H9 (cell line): Measurements from ENCODE around the gene NLRP9. TPM values are rescaled to one million over a fixed set of nuclear protein-coding genes. Genes with fewer than 3 reads are reported as not detected.

Experiments
- DNase-seq: peaks from one replicate; pipeline ENCODE4 v3.0.0-alpha.2; 2017
- H2AFZ ChIP-seq: one replicate; pipeline ENCODE4 v1.6.1; 2013; ENCODE audit warnings: mild to moderate bottlenecking, low read length, control low read depth, moderate library complexity
- H2AK5ac ChIP-seq: 2 replicates; pipeline ENCODE4 v1.6.1; 2013; ENCODE audit warnings: low read length, control low read depth, mixed read lengths; ENCODE audit not compliant: insufficient read length
- H2BK120ac ChIP-seq: one replicate; pipeline ENCODE4 v1.6.1; 2013; ENCODE audit warnings: low read depth, mild to moderate bottlenecking, low read length, control low read depth, inconsistent platforms; ENCODE audit not compliant: poor library complexity, severe bottlenecking
- H2BK12ac ChIP-seq: 2 replicates; pipeline ENCODE4 v1.6.1; 2013; ENCODE audit warnings: low read length, control low read depth, mixed read lengths, low read depth; ENCODE audit not compliant: insufficient read length
- H2BK15ac ChIP-seq: 2 replicates; pipeline ENCODE4 v1.6.1; 2013; ENCODE audit warnings: low read depth, low read length, control low read depth
- H2BK20ac ChIP-seq: one replicate; pipeline ENCODE4 v1.6.1; 2013; ENCODE audit warnings: low read depth, mild to moderate bottlenecking, low read length, control low read depth, inconsistent platforms; ENCODE audit not compliant: poor library complexity, severe bottlenecking
- H2BK5ac ChIP-seq: 2 replicates; pipeline ENCODE4 v1.6.1; 2013; ENCODE audit warnings: low read length, control low read depth, mixed read lengths; ENCODE audit not compliant: insufficient read length
- H3K14ac ChIP-seq: 2 replicates; pipeline ENCODE4 v1.6.1; 2013; ENCODE audit warnings: low read length, control low read depth; ENCODE audit not compliant: insufficient read depth
- H3K18ac ChIP-seq: 2 replicates; pipeline ENCODE4 v1.6.1; 2013; ENCODE audit warnings: low read depth, mild to moderate bottlenecking, mixed read lengths, low read length, control low read depth; ENCODE audit not compliant: insufficient read length
- H3K23ac ChIP-seq: 2 replicates; pipeline ENCODE4 v1.6.1; 2013; ENCODE audit warnings: low read length, control low read depth, mixed read lengths, low read depth; ENCODE audit not compliant: insufficient read length
- H3K23me2 ChIP-seq: 2 replicates; pipeline ENCODE4 v1.6.1; 2013; ENCODE audit warnings: low read depth, mild to moderate bottlenecking, mixed read lengths, low read length, control low read depth; ENCODE audit not compliant: insufficient read length, poor library complexity, severe bottlenecking
- H3K27ac ChIP-seq: 2 replicates; pipeline ENCODE4 v1.5.1; 2013; ENCODE audit warnings: low read length, control low read depth, mixed read lengths, low read depth; ENCODE audit not compliant: insufficient read length
- H3K27me3 ChIP-seq: 2 replicates; pipeline ENCODE4 v1.6.1; 2013; ENCODE audit warnings: low read length, control low read depth, inconsistent platforms; ENCODE audit not compliant: insufficient read depth
- H3K4ac ChIP-seq: 2 replicates; pipeline ENCODE4 v1.6.1; 2013; ENCODE audit warnings: low read depth, mild to moderate bottlenecking, control low read depth, inconsistent platforms, low read length, moderate library complexity
- H3K4me1 ChIP-seq: 2 replicates; pipeline ENCODE4 v1.6.1; 2013; ENCODE audit warnings: low read length, control low read depth, inconsistent platforms; ENCODE audit not compliant: insufficient read depth
- H3K4me2 ChIP-seq: 2 replicates; pipeline ENCODE4 v1.6.1; 2013; ENCODE audit warnings: low read length, control low read depth, mixed read lengths; ENCODE audit not compliant: insufficient read length, insufficient read depth
- H3K56ac ChIP-seq: 2 replicates; pipeline ENCODE4 v1.6.1; 2013; ENCODE audit warnings: low read depth, mild to moderate bottlenecking, mixed read lengths, low read length, control low read depth; ENCODE audit not compliant: insufficient read length
- H3K79me1 ChIP-seq: 2 replicates; pipeline ENCODE4 v1.6.1; 2013; ENCODE audit warnings: low read depth, mild to moderate bottlenecking, moderate library complexity, low read length, control low read depth, inconsistent platforms; ENCODE audit not compliant: insufficient read depth, poor library complexity, severe bottlenecking
- H3K79me2 ChIP-seq: 2 replicates; pipeline ENCODE4 v1.6.1; 2013; ENCODE audit warnings: low read length, control low read depth, inconsistent platforms; ENCODE audit not compliant: insufficient read depth
- H3K9ac ChIP-seq: 2 replicates; pipeline ENCODE4 v1.6.1; 2013; ENCODE audit warnings: low read length, control low read depth, mixed read lengths; ENCODE audit not compliant: insufficient read length; ENCODE audit errors: extremely low read depth
- H3K9me3 ChIP-seq: one replicate; pipeline ENCODE4 v1.6.1; 2013; ENCODE audit warnings: low read depth, low read length, inconsistent platforms; ENCODE audit not compliant: control insufficient read depth
- H3T11ph ChIP-seq: one replicate; pipeline ENCODE4 v1.6.1; 2013; ENCODE audit warnings: mild to moderate bottlenecking, low read length, control low read depth, inconsistent platforms
- H4K20me1 ChIP-seq: one replicate; pipeline ENCODE4 v1.6.1; 2013; ENCODE audit not compliant: control insufficient read depth, insufficient read length, insufficient read depth
- H4K5ac ChIP-seq: 2 replicates; pipeline ENCODE4 v1.6.1; 2013; ENCODE audit warnings: low read depth, mild to moderate bottlenecking, mixed read lengths, low read length, control low read depth; ENCODE audit not compliant: insufficient read length
- H4K8ac ChIP-seq: replicated peaks from 2 replicates; pipeline ENCODE4 v1.6.1; 2013; ENCODE audit warnings: low read length, control low read depth, mixed read lengths, low read depth; ENCODE audit not compliant: insufficient read length
- H4K91ac ChIP-seq: 2 replicates; pipeline ENCODE4 v1.6.1; 2013; ENCODE audit warnings: low read depth, mild to moderate bottlenecking, moderate library complexity, mixed read lengths, low read length, control low read depth; ENCODE audit not compliant: insufficient read length
- H3K27ac Mint-ChIP-seq, 3 experiments: 2 replicates in 2 of 3; 3 replicates in 1 of 3; pipeline ENCODE4 v1.8.0; 2020 to 2021; ENCODE audit warnings: mixed read lengths in 3 of 3, mild to moderate bottlenecking in 1 of 3, moderate library complexity in 1 of 3
- H3K27me3 Mint-ChIP-seq: 2 replicates; pipeline ENCODE4 v1.8.0; 2021; ENCODE audit warnings: low read depth, mild to moderate bottlenecking, moderate library complexity, mixed read lengths
- H3K36me3 Mint-ChIP-seq, 3 experiments: 2 replicates in 2 of 3; 3 replicates in 1 of 3; pipeline ENCODE4 v1.8.0; 2020 to 2021; ENCODE audit warnings: low read depth in 3 of 3, mixed read lengths in 3 of 3; ENCODE audit not compliant: insufficient read depth in 1 of 3
- H3K4me1 Mint-ChIP-seq, 2 experiments: 2 replicates each; pipeline ENCODE4 v1.8.0; 2020; ENCODE audit warnings: mixed read lengths in 2 of 2
- H3K4me3 Mint-ChIP-seq, 2 experiments: 2 replicates in 1 of 2; 3 replicates in 1 of 2; pipeline ENCODE4 v1.8.0; 2020 to 2021; ENCODE audit warnings: mild to moderate bottlenecking in 2 of 2, mixed read lengths in 2 of 2, moderate library complexity in 1 of 2
- H3K9me3 Mint-ChIP-seq, 2 experiments: 2 replicates in 1 of 2; 3 replicates in 1 of 2; pipeline ENCODE4 v1.8.0; 2020; ENCODE audit warnings: mild to moderate bottlenecking in 2 of 2, mixed read lengths in 2 of 2, moderate library complexity in 1 of 2
- WGBS: extraction: QIAGEN DNeasy Blood & Tissue Kit; methylation state at CpG from one replicate; pipeline ENCODE4 v1.1.7; 2013; ENCODE audit warnings: missing lambda C conversion rate, low lambda C conversion rate, mixed read lengths; ENCODE audit not compliant: insufficient read length; ENCODE audit errors: extremely low coverage; 5-methylcytosine and 5-hydroxymethylcytosine counted together
- total RNA-seq: library from RNA; stranded (reverse); gene quantifications from 2 replicates; pipeline ENCODE4 v1.2.1, GENCODE V29; 2021
- TF ChIP-seq, protein P1 (sequence below): fragments of 200-600 bp; sonication (generic); conservative IDR thresholded peaks from 3 replicates; pipeline ENCODE4 v1.8.0; 2021; ENCODE audit warnings: antibody characterized with exemption, mild to moderate bottlenecking

Gene NLRP9
- total RNA-seq, 1 experiment from 2014 or later = not detected

DNA sequence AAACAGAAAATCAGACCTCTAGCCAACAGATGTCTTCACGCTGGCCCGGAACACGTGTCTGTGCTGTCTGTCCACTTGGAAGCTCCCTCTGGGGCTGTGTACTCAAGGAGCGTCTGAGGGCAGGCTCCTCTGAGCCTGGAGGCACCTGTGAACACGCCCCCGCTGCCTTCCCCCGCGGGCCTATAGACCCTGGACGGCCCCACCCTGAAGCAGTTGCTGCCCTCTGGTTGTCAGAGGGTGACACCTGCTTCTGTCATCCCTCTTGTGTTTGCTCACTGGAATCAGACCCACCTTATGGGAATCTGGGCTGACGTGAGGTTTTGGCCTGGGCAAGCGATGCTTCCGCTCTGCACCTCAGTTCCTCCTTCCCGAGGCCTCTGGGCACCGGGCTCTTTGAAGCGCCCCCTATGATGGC lies 44.0 kb downstream of the NLRP9 start:
- no peak for DNase-seq

More for the DNA sequence above, 44.0 kb downstream of the NLRP9 start:
- H3K9ac ChIP-seq = no peak overlapping the region
- no peak overlapping the region for H4K5ac ChIP-seq
- H3K27me3 ChIP-seq = no peaks in the 10 kb centered on the region
- H3K4me3 Mint-ChIP-seq = no peak overlapping the region
- no peaks in the 10 kb centered on the region for H3K79me2 ChIP-seq
- H3K4ac ChIP-seq = no peak overlapping the region
- H3K27ac Mint-ChIP-seq = no peak overlapping the region
- no peak overlapping the region for H2BK20ac ChIP-seq
- no peak overlapping the region for H4K8ac ChIP-seq
- no peak overlapping the region for H3K27ac ChIP-seq
- no peak overlapping the region for H2AFZ ChIP-seq
- H2BK12ac ChIP-seq = no peak overlapping the region
- WGBS = no CpG with 5 or more reads among the region's 15 CpGs
- H2BK5ac ChIP-seq = no peak overlapping the region
- no peak overlapping the region for H3K4me2 ChIP-seq
- H3K27me3 Mint-ChIP-seq = no peaks in the 10 kb centered on the region
- H2AK5ac ChIP-seq = no peak overlapping the region
- H3K56ac ChIP-seq = no peak overlapping the region
- TF ChIP-seq, protein P1, sequence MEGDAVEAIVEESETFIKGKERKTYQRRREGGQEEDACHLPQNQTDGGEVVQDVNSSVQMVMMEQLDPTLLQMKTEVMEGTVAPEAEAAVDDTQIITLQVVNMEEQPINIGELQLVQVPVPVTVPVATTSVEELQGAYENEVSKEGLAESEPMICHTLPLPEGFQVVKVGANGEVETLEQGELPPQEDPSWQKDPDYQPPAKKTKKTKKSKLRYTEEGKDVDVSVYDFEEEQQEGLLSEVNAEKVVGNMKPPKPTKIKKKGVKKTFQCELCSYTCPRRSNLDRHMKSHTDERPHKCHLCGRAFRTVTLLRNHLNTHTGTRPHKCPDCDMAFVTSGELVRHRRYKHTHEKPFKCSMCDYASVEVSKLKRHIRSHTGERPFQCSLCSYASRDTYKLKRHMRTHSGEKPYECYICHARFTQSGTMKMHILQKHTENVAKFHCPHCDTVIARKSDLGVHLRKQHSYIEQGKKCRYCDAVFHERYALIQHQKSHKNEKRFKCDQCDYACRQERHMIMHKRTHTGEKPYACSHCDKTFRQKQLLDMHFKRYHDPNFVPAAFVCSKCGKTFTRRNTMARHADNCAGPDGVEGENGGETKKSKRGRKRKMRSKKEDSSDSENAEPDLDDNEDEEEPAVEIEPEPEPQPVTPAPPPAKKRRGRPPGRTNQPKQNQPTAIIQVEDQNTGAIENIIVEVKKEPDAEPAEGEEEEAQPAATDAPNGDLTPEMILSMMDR = no peak
- no peak overlapping the region for H3K18ac ChIP-seq
- no peak overlapping the region for H3T11ph ChIP-seq
- no peak overlapping the region for H2BK120ac ChIP-seq
- no peak overlapping the region for H3K23ac ChIP-seq
- no peaks in the 10 kb centered on the region for H3K4me1 ChIP-seq
- H3K36me3 Mint-ChIP-seq = peaks cover 28 to 68% (median 66%) of the 10 kb centered on the region in 3 experiments
- no peak overlapping the region for H2BK15ac ChIP-seq
- no peaks in the 10 kb centered on the region for H3K9me3 Mint-ChIP-seq
- H4K91ac ChIP-seq = no peak overlapping the region
- H3K9me3 ChIP-seq = no peaks in the 10 kb centered on the region
- H3K79me1 ChIP-seq = no peaks in the 10 kb centered on the region
- H4K20me1 ChIP-seq = no peaks in the 10 kb centered on the region
- no peaks in the 10 kb centered on the region for H3K4me1 Mint-ChIP-seq
- H3K14ac ChIP-seq = no peak overlapping the region
- no peaks in the 10 kb centered on the region for H3K23me2 ChIP-seq
